GM12878 (cell line): Measurements from ENCODE around the gene TC2N. TPM values are rescaled to one million over a fixed set of nuclear protein-coding genes. Genes with fewer than 3 reads are reported as not detected.

Experiments used
- ATAC-seq: fragments of 200-7000 bp; cut with Tn5 transposase; 3 replicates; pipeline ENCODE4 v1.9.1; 2020; ENCODE audit warnings: mild to moderate bottlenecking, moderate library complexity
- BruUV-seq: library from RNA; stranded (reverse); fragments of 400-500 nt; replicated peaks from 2 replicates; lab custom pipeline; 2021; lab: Mats Ljungman, UMichigan
- CTCF ChIA-PET: fragments of 300-600 bp; sonication (Branson Sonifier 250); formaldehyde crosslinking; extraction: SDS; loops from one replicate; lab custom pipeline; 2021; ENCODE audit warnings: inconsistent platforms; lab: Yijun Ruan, JAX
- POLR2A ChIA-PET: fragments of 350-600 bp; formaldehyde crosslinking; extraction: SDS; loops from one replicate; lab custom pipeline; 2021; ENCODE audit warnings: inconsistent platforms; lab: Charles Lee
- RAD21 ChIA-PET: fragments of 300-600 bp; sonication (Branson Sonifier 250); formaldehyde crosslinking; loops from one replicate; lab custom pipeline; 2023; ENCODE audit warnings: antibody characterized with exemption; ENCODE audit not compliant: unreplicated experiment; lab: Charles Lee
- SMC1A ChIA-PET: fragments of 300-600 bp; sonication (Branson Sonifier 250); formaldehyde crosslinking; loops from one replicate; lab custom pipeline; 2023; ENCODE audit not compliant: unreplicated experiment, uncharacterized antibody; lab: Charles Lee
- DNase-seq: peaks from one replicate; pipeline ENCODE4 v3.0.0-alpha.2; 2011; ENCODE audit warnings: low read depth, low spot score
- FAIRE-seq: peaks from 3 replicates; lab custom pipeline; 2011; peaks lifted over from hg19 to GRCh38; lab: Jason Lieb, UNC
- H2AFZ ChIP-seq: 2 replicates; pipeline ENCODE4 v1.6.0; 2011; ENCODE audit warnings: low read depth, low read length, control low read depth; ENCODE audit not compliant: control insufficient read depth
- H3K27ac ChIP-seq: 2 replicates; pipeline ENCODE4 v1.5.1; 2011; ENCODE audit warnings: control low read depth; ENCODE audit not compliant: control insufficient read depth, insufficient read depth
- H3K27me3 ChIP-seq, 2 experiments: replicated peaks in 1 of 2; 2 replicates each; pipeline versions ENCODE4 v1.6.0 to v1.6.1; 2011; ENCODE audit warnings: low read length in 1 of 2; ENCODE audit not compliant: control insufficient read depth in 2 of 2, insufficient read depth in 2 of 2
- H3K36me3 ChIP-seq, 2 experiments: 2 replicates each; pipeline ENCODE4 v1.5.1; 2011; ENCODE audit warnings: low read length in 1 of 2; ENCODE audit not compliant: control insufficient read depth in 2 of 2, insufficient read depth in 2 of 2
- H3K4me1 ChIP-seq: 2 replicates; pipeline ENCODE4 v1.6.1; 2011; ENCODE audit warnings: mild to moderate bottlenecking, low read length, moderate library complexity, mixed read lengths; ENCODE audit not compliant: control insufficient read depth, insufficient read depth
- H3K4me2 ChIP-seq: 2 replicates; pipeline ENCODE4 v1.6.0; 2011; ENCODE audit warnings: control low read depth; ENCODE audit not compliant: control insufficient read depth, insufficient read depth
- H3K4me3 ChIP-seq: fragments of 200-600 bp; sonication (generic); 2 replicates; pipeline ENCODE4 v1.5.1; 2016
- H3K79me2 ChIP-seq: 2 replicates; pipeline ENCODE4 v1.6.0; 2011; ENCODE audit warnings: low read length; ENCODE audit not compliant: control insufficient read depth, insufficient read depth
- H3K9ac ChIP-seq: 2 replicates; pipeline ENCODE4 v1.8.0; 2011; ENCODE audit warnings: low read length, control low read depth, mixed read lengths; ENCODE audit not compliant: control insufficient read depth, insufficient read depth
- H3K9me3 ChIP-seq: replicated peaks from 3 replicates; pipeline ENCODE4 v1.5.1; 2011; ENCODE audit warnings: mild to moderate bottlenecking, low read length; ENCODE audit not compliant: control insufficient read depth, insufficient read depth
- H4K20me1 ChIP-seq: 2 replicates; pipeline ENCODE4 v1.6.0; 2011; ENCODE audit not compliant: control insufficient read depth, insufficient read depth
- SPI1 ChIP-seq: IDR thresholded peaks from 2 replicates; pipeline ENCODE4 v1.6.1; 2011; ENCODE audit warnings: low read depth, mild to moderate bottlenecking, low read length, moderate library complexity, borderline replicate concordance; ENCODE audit not compliant: insufficient read depth
- TCF3 ChIP-seq: IDR thresholded peaks from 2 replicates; pipeline ENCODE4 v1.6.1; 2012; ENCODE audit warnings: low read depth, mild to moderate bottlenecking, low read length, borderline replicate concordance; ENCODE audit not compliant: insufficient read depth
- WGBS: methylation state at CpG from one replicate; pipeline ENCODE4 v1.1.6; 2016; ENCODE audit warnings: low lambda C conversion rate; ENCODE audit not compliant: insufficient replicate concordance, insufficient coverage; ENCODE audit errors: missing lambda C conversion rate; 5-methylcytosine and 5-hydroxymethylcytosine counted together
- in situ Hi-C: fragments of 300-500 bp; cut with MboI; formaldehyde crosslinking; loops from 9 replicates; pipeline ENCODE4 v1.14.3; 2018; ENCODE audit warnings: mixed read lengths
- intact Hi-C: fragments of 100-400 bp; cut with micrococcal nuclease; formaldehyde crosslinking; loops from one replicate; pipeline ENCODE4 v1.14.2; 2022; ENCODE audit not compliant: unreplicated experiment
- polyA plus RNA-seq, 11 experiments: library from polyadenylated mRNA; depleted of rRNA in 4 of 11; unstranded in 6 of 11; stranded (reverse) in 5 of 11; fragments of >200 nt; fragmentation: Nextera tagmentation in 4 of 11; fragmentation: Illumina TruSeq in 1 of 11; extraction: Ambion mirVana in 4 of 11; extraction: Trizol in 1 of 11; gene quantifications; 1 replicate in 1 of 11; 2 replicates in 10 of 11; pipeline versions ENCODE4 v1.2.1 to v1.2.3, GENCODE V29; 2011 to 2016; ENCODE audit warnings: inconsistent platforms in 2 of 11, missing spikeins in 2 of 11, low read depth in 1 of 11
- total RNA-seq, 4 experiments: library from RNA; depleted of rRNA in 3 of 4; stranded (reverse); fragments of >200 nt in 3 of 4; fragmentation: Illumina TruSeq in 1 of 4; extraction: Trizol in 1 of 4; gene quantifications; 2 replicates each; pipeline versions ENCODE4 v1.2.1 to v1.2.3, GENCODE V29; 2013 to 2021
- TF ChIP-seq, protein P1 (sequence below): fragments of 150-350 bp; IDR thresholded peaks from 2 replicates; pipeline ENCODE4 v1.6.1; 2014; ENCODE audit warnings: mild to moderate bottlenecking, low read depth, low read length
- TF ChIP-seq, protein P2 (sequence below): IDR thresholded peaks from 2 replicates; pipeline ENCODE4 v1.6.1; 2011; ENCODE audit warnings: borderline replicate concordance, low read depth, mild to moderate bottlenecking, moderate library complexity, mixed read lengths, low read length; ENCODE audit not compliant: insufficient read depth; ENCODE audit errors: extremely low read length
- TF ChIP-seq, protein P3 (sequence below): IDR thresholded peaks from 2 replicates; pipeline ENCODE4 v1.6.1; 2011; ENCODE audit warnings: low read depth, mild to moderate bottlenecking, low read length, moderate library complexity, borderline replicate concordance; ENCODE audit errors: extremely low read depth

TC2N gene
- total and polyA plus RNA-seq, 10 of the 15 experiments (the other 5 are each of a cell fraction or from before 2014, with no cell fraction given), result 0.15 to 1.6 (median 0.35) TPM

DNA sequence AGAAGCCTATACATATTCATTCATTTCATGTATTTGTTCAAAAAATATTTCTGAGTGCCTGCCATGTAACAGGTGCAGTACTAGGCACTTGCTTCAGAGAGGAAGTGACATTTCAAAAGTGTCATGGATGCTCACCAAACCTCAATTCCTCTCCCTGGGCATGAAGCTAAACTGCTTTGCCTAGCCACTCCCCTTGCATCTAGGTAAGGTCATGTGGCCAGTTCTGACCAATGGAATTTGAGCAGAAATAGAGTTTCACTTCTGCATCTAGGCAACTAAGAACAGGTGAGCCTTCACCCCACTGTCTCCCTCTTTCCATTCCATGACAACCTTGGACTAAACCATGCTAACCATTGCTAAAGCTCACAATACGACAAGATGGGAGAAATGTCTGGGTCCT is 27.6 kb downstream of the TC2N start:
- ATAC-seq (0 out of 3 replicates have a peak, but pooled peaks have one; percentile 10), DNase-seq (no peak)
- ChIA-PET CTCF (interaction anchor here (1.1 to 1.2 kb wide), 2 partner anchors 9 to 11 kb away, joined by 6 to 7 read pairs; no protein-coding TSS in a partner anchor), RAD21 (no interaction called here)
- BruUV-seq, result no TSS peak
- in situ Hi-C loops, result no loop called here
- no peak overlapping the region for H3K9ac ChIP-seq
- peaks cover 0 to 5% of the 10 kb centered on the region in 2 experiments; a peak in 3 of 4 replicates for H3K27me3 ChIP-seq
- 100% methylated on average over 1 of the region's 1 CpG for WGBS
- TF ChIP-seq, protein P1, sequence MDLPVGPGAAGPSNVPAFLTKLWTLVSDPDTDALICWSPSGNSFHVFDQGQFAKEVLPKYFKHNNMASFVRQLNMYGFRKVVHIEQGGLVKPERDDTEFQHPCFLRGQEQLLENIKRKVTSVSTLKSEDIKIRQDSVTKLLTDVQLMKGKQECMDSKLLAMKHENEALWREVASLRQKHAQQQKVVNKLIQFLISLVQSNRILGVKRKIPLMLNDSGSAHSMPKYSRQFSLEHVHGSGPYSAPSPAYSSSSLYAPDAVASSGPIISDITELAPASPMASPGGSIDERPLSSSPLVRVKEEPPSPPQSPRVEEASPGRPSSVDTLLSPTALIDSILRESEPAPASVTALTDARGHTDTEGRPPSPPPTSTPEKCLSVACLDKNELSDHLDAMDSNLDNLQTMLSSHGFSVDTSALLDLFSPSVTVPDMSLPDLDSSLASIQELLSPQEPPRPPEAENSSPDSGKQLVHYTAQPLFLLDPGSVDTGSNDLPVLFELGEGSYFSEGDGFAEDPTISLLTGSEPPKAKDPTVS, result no peak
- TF ChIP-seq SPI1 (peak; percentile 75), TCF3 (no peak)
- TF ChIP-seq, protein P2, sequence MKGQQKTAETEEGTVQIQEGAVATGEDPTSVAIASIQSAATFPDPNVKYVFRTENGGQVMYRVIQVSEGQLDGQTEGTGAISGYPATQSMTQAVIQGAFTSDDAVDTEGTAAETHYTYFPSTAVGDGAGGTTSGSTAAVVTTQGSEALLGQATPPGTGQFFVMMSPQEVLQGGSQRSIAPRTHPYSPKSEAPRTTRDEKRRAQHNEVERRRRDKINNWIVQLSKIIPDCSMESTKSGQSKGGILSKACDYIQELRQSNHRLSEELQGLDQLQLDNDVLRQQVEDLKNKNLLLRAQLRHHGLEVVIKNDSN, result peak; percentile 66
- TF ChIP-seq, protein P3, sequence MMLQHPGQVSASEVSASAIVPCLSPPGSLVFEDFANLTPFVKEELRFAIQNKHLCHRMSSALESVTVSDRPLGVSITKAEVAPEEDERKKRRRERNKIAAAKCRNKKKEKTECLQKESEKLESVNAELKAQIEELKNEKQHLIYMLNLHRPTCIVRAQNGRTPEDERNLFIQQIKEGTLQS, result 0 out of 2 replicates have a peak, but pooled peaks have one; percentile 8
- TF ChIP-seq, all 136 proteins: peak for 3
- Histone ChIP-seq H3K4me3 (no peak overlapping the region), H3K36me3 (no peaks in the 10 kb centered on the region), H3K27ac (no peak overlapping the region), H3K79me2 (no peaks in the 10 kb centered on the region), H3K4me1 (peaks cover 17% of the 10 kb centered on the region), H4K20me1 (no peaks in the 10 kb centered on the region), H2AFZ (no peak overlapping the region), H3K4me2 (no peak overlapping the region), H3K9me3 (peaks cover 3% of the 10 kb centered on the region; the same call in 2 of the 3 replicates)
- POLR2A ChIA-PET, result interaction anchor here (1.0 kb wide), 1 partner anchor 9 kb away, joined by 4 read pairs; no protein-coding TSS in a partner anchor
- SMC1A ChIA-PET, result interaction anchor here (1.2 kb wide), 1 partner anchor 9 kb away, joined by 3 read pairs; no protein-coding TSS in a partner anchor
- intact Hi-C loops, result loop anchor here (10.0 kb wide), 1 partner anchor 165 kb away; no protein-coding TSS in a partner anchor
- no peak for FAIRE-seq
